ENCODE results near the gene MPPED1. TPM values are rescaled to one million over a fixed set of nuclear protein-coding genes. Genes with fewer than 3 reads are reported as not detected.

MPPED1 gene
- total and polyA plus RNA-seq, 2 donors (not counting 1 experiment from before 2014, with no cell fraction given): not detected

DNA sequence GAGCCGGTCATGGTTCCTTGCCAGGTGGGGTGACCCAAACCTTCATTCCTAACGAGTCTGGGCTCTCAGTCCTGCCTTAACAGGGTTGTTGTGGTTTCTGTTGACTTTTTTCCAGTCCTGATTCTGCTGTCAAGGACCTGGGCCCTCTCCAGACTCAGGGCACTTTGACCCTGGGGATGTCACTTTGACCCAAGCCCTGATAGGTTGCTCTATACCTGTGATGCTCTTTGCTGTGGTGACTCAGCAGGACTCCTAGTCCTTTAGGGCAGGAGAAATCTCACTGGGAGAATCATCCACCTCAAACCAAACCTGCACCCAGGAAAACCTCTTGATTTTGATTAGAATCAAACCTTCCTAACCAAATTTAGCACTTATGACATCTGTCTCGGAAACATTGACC is 20.5 kb upstream of the MPPED1 start:
- Histone ChIP-seq H2AFZ (ENCODE audit: low read length) (no peak overlapping the region), H3K36me3 (ENCODE audit: control insufficient read depth, insufficient read depth, low read length) (no peaks in the 10 kb centered on the region), H4K20me1 (ENCODE audit: control insufficient read depth, extremely low read depth, insufficient read depth, low read length) (no peaks in the 10 kb centered on the region), H3K9me3 (ENCODE audit: control insufficient read depth, insufficient read depth, low read depth, low read length) (no peaks in the 10 kb centered on the region), H3K79me2 (ENCODE audit: control insufficient read depth, insufficient read depth, low read length) (no peaks in the 10 kb centered on the region), H3K27ac (ENCODE audit: insufficient read depth, low read length) (no peak overlapping the region), H3K9ac (ENCODE audit: insufficient read depth, low read length) (no peak overlapping the region), H3K4me1 (ENCODE audit: control insufficient read depth, extremely low read depth, insufficient read depth, low read length) (no peaks in the 10 kb centered on the region), H3K4me2 (ENCODE audit: extremely low read depth, insufficient read depth, low read length) (no peak overlapping the region), H3K4me3 (replicated peaks in 1 of 4; ENCODE audit: control extremely low read depth in 1 of 4, insufficient read depth in 1 of 4, low read depth in 3 of 4, low read length in 4 of 4) (no peak overlapping the region), H3K27me3 (ENCODE audit: control insufficient read depth, insufficient read depth, low read length) (peaks cover 2% of the 10 kb centered on the region)
- no peak for TF ChIP-seq EZH2 (IDR thresholded peaks at IDR 0.05; ENCODE audit: low read length, missing control alignments)
- TF ChIP-seq, protein P1, sequence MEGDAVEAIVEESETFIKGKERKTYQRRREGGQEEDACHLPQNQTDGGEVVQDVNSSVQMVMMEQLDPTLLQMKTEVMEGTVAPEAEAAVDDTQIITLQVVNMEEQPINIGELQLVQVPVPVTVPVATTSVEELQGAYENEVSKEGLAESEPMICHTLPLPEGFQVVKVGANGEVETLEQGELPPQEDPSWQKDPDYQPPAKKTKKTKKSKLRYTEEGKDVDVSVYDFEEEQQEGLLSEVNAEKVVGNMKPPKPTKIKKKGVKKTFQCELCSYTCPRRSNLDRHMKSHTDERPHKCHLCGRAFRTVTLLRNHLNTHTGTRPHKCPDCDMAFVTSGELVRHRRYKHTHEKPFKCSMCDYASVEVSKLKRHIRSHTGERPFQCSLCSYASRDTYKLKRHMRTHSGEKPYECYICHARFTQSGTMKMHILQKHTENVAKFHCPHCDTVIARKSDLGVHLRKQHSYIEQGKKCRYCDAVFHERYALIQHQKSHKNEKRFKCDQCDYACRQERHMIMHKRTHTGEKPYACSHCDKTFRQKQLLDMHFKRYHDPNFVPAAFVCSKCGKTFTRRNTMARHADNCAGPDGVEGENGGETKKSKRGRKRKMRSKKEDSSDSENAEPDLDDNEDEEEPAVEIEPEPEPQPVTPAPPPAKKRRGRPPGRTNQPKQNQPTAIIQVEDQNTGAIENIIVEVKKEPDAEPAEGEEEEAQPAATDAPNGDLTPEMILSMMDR (conservative IDR thresholded peaks at IDR 0.05 in 1 of 2, IDR thresholded peaks at IDR 0.05 in 1 of 2; ENCODE audit: low read depth in 1 of 2, low read length in 2 of 2): no peak
- DNase-seq (ENCODE audit: low read depth in 2 of 2): no peak

DNA sequence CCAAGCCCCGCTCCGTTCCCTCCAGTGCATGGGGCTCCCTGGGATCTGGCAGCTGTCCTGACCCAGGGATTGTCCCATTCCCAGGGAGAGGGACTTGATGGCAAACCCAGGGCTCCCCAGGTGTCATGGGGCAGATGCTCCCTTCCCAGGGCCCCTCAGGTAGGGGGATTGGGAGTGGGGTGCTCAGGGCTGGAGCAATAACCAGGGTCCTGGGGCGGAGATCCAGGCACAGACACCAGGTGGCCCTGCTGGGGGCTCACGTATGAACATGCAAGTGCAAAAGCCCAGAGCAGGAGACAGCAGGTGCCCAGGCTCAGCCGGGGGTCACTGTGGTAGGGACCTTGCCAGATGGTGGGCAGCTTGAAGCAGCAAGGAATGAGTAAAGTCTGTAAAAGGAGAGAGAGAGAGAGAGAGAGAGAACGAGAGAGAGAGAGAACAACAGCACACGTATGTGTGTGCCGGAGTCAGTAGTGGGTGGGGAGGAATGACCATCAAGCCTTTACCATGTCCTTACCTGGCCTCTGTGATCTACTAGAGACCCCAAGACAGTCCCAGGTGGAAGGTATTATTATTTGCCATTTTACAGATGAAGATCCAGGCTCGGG is 19.3 kb upstream of the MPPED1 start:
- H3K4me2 ChIP-seq (ENCODE audit: extremely low read depth, insufficient read depth, low read length): no peak overlapping the region
- DNase-seq (ENCODE audit: low read depth in 2 of 2): no peak
- no peaks in the 10 kb centered on the region for H3K4me1 ChIP-seq (ENCODE audit: control insufficient read depth, extremely low read depth, insufficient read depth, low read length)
- no peak overlapping the region for H3K4me3 ChIP-seq (replicated peaks in 1 of 4; ENCODE audit: control extremely low read depth in 1 of 4, insufficient read depth in 1 of 4, low read depth in 3 of 4, low read length in 4 of 4)
- TF ChIP-seq, protein P1 (conservative IDR thresholded peaks at IDR 0.05 in 1 of 2, IDR thresholded peaks at IDR 0.05 in 1 of 2; ENCODE audit: low read depth in 1 of 2, low read length in 2 of 2): no peak
- no peak for TF ChIP-seq EZH2 (IDR thresholded peaks at IDR 0.05; ENCODE audit: low read length, missing control alignments)
- H3K27ac ChIP-seq (ENCODE audit: insufficient read depth, low read length): no peak overlapping the region
- H3K36me3 ChIP-seq (ENCODE audit: control insufficient read depth, insufficient read depth, low read length): no peaks in the 10 kb centered on the region
- H4K20me1 ChIP-seq (ENCODE audit: control insufficient read depth, extremely low read depth, insufficient read depth, low read length): no peaks in the 10 kb centered on the region
- H3K79me2 ChIP-seq (ENCODE audit: control insufficient read depth, insufficient read depth, low read length): no peaks in the 10 kb centered on the region
- no peak overlapping the region for H2AFZ ChIP-seq (ENCODE audit: low read length)
- no peak overlapping the region for H3K9ac ChIP-seq (ENCODE audit: insufficient read depth, low read length)
- H3K27me3 ChIP-seq (ENCODE audit: control insufficient read depth, insufficient read depth, low read length): peaks cover 2% of the 10 kb centered on the region
- no peaks in the 10 kb centered on the region for H3K9me3 ChIP-seq (ENCODE audit: control insufficient read depth, insufficient read depth, low read depth, low read length)

DNA sequence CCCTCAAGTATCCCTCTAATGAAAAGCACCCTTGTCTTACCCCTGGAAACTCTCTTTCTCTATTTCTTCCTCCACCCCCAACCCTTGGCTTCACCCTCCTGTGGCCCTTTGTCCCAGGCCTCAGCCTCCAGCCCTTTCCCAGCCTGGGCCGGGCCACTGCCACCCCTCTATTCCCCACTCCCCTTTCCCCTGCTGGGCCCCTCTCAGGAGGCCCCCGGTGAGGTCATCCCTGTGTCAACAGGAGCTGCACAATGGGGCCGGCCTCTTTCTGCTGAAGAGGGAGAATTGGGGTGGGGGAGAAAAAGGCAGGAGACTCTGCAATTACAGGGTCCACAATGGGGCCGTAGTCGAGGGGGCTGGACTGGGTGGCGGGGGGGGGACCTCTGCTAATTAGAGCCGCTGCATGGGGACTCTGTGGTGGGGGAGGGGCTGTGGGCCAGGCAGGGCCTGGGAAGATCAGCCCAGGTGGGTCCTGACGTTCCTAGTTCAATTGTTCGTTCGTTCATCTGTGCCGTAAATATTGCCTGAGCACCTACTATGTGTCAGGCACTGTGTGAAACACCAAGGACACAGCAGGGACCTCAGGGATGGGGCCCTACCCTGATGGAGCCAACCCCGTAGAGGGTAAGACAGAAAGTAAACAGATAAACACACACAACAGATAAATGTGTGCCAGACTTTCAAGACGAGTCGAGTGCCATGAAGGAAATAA is 18.5 kb upstream of the MPPED1 start:
- no peak for DNase-seq (ENCODE audit: low read depth in 2 of 2)
- Histone ChIP-seq H3K4me3 (replicated peaks in 1 of 4; ENCODE audit: control extremely low read depth in 1 of 4, insufficient read depth in 1 of 4, low read depth in 3 of 4, low read length in 4 of 4) (no peak overlapping the region), H3K9ac (ENCODE audit: insufficient read depth, low read length) (no peak overlapping the region), H3K9me3 (ENCODE audit: control insufficient read depth, insufficient read depth, low read depth, low read length) (no peaks in the 10 kb centered on the region), H4K20me1 (ENCODE audit: control insufficient read depth, extremely low read depth, insufficient read depth, low read length) (no peaks in the 10 kb centered on the region), H2AFZ (ENCODE audit: low read length) (no peak overlapping the region), H3K4me2 (ENCODE audit: extremely low read depth, insufficient read depth, low read length) (no peak overlapping the region), H3K27ac (ENCODE audit: insufficient read depth, low read length) (no peak overlapping the region), H3K79me2 (ENCODE audit: control insufficient read depth, insufficient read depth, low read length) (no peaks in the 10 kb centered on the region), H3K4me1 (ENCODE audit: control insufficient read depth, extremely low read depth, insufficient read depth, low read length) (no peaks in the 10 kb centered on the region), H3K36me3 (ENCODE audit: control insufficient read depth, insufficient read depth, low read length) (no peaks in the 10 kb centered on the region), H3K27me3 (ENCODE audit: control insufficient read depth, insufficient read depth, low read length) (peaks cover 2% of the 10 kb centered on the region)
- TF ChIP-seq, protein P1 (conservative IDR thresholded peaks at IDR 0.05 in 1 of 2, IDR thresholded peaks at IDR 0.05 in 1 of 2; ENCODE audit: low read depth in 1 of 2, low read length in 2 of 2): no peak
- TF ChIP-seq EZH2 (IDR thresholded peaks at IDR 0.05; ENCODE audit: low read length, missing control alignments): no peak
